Upper lobe of left lung (tissue), 4 donors: Measurements from ENCODE around the gene MAP6D1.

Experiments used
- POLR2A ChIP-seq, 4 donors: fragments of 450-650 bp; IDR thresholded peaks; one replicate each; pipeline ENCODE4 v1.5.1; 2016 to 2017; ENCODE audit warnings: antibody characterized with exemption in 4 of 4, mild to moderate bottlenecking in 2 of 4
- POLR2AphosphoS5 ChIP-seq, 2 donors: sonication (generic); formaldehyde crosslinking; IDR thresholded peaks; one replicate each; pipeline ENCODE4 v1.5.1; 2017; ENCODE audit warnings: antibody characterized with exemption in 2 of 2
- TF ChIP-seq, protein P1 (sequence below), 6 experiments: fragments of 450-650 bp in 4 of 6; fragments of 200-600 bp in 2 of 6; sonication (generic) in 2 of 6; IDR thresholded peaks; one replicate each; pipeline ENCODE4 v1.5.1; 2016 to 2019; ENCODE audit warnings: antibody characterized with exemption in 6 of 6

DNA sequence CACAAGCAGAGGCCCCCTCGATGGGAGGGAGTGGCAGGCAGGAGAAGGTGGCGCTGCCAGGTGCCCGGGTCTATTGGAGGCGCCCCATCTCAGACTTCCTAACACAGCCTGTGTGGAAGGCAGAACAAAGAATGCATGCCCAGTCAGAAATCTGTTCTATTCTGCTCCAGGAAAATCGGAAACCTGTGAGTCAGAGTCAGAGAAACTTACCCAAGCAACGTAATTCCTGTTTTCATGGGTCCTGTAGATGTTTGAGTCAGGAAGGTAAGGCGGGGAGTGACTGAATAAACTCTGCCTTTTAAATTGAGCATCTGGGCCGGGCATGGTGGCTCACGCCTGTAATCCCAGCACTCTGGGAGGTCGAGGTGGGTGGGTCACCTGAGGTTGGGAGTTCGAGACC, 13.7 kb downstream of the MAP6D1 start:
- TF ChIP-seq, protein P1, sequence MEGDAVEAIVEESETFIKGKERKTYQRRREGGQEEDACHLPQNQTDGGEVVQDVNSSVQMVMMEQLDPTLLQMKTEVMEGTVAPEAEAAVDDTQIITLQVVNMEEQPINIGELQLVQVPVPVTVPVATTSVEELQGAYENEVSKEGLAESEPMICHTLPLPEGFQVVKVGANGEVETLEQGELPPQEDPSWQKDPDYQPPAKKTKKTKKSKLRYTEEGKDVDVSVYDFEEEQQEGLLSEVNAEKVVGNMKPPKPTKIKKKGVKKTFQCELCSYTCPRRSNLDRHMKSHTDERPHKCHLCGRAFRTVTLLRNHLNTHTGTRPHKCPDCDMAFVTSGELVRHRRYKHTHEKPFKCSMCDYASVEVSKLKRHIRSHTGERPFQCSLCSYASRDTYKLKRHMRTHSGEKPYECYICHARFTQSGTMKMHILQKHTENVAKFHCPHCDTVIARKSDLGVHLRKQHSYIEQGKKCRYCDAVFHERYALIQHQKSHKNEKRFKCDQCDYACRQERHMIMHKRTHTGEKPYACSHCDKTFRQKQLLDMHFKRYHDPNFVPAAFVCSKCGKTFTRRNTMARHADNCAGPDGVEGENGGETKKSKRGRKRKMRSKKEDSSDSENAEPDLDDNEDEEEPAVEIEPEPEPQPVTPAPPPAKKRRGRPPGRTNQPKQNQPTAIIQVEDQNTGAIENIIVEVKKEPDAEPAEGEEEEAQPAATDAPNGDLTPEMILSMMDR (IDR thresholded peaks at IDR 0.05): no peak
- no peak for TF ChIP-seq POLR2A (IDR thresholded peaks at IDR 0.05)
- TF ChIP-seq POLR2AphosphoS5 (IDR thresholded peaks at IDR 0.05): no peak
